Hematopoietic multipotent progenitor cell treated with erythropoietin and hydrocortisone succinate and interleukin-3 and kit ligand, for 4 days (in vitro differentiated cells): ENCODE measurements around the gene NCOR2.

ENCODE experiments used
- DNase-seq: peaks from one replicate; pipeline ENCODE4 v3.0.0-alpha.2; 2015

The NCOR2 gene

GRCh38 chr12:124541322-124541721 lies 26.1 kb downstream of the NCOR2 start:
- DNase-seq: no peak

GRCh38 chr12:124539084-124540041 lies 28.0 kb downstream of the NCOR2 start:
- no peak for DNase-seq

GRCh38 chr12:124538194-124539082 lies 29.0 kb downstream of the NCOR2 start:
- DNase-seq: peak; percentile 83

DNA sequence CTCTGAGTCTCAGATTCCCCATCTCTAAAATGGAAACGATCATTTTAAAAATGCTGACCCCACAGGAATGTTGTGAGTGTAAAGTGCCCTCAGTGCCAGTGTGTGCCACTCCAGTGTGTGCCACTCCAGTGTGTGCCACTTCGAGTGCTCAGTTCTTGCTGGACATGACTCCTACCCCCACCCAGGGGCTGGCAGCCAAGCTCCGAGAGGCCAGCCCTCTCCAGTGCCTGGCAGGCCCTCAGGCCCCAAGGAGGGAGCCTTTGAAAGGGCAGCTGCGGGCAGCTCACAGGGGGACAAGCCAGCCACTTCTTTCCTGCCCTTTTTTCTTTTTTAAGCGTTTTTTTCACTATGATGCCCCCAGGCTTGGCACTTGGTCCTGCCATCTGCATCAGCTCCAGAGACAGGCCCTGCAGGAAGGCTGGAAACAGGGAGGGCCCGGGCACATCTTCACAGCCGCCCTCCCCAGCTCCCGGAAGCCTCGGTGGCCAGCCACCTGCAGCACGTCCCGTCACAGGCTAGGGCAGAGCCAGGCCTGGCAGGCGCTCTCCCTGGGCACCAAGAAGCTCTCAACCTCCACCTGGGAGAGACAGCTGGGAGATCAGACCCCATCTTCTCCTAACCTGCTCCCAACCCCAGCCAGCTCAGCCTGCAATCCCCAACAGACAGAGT lies 29.8 kb downstream of the NCOR2 start:
- no peak for DNase-seq

DNA sequence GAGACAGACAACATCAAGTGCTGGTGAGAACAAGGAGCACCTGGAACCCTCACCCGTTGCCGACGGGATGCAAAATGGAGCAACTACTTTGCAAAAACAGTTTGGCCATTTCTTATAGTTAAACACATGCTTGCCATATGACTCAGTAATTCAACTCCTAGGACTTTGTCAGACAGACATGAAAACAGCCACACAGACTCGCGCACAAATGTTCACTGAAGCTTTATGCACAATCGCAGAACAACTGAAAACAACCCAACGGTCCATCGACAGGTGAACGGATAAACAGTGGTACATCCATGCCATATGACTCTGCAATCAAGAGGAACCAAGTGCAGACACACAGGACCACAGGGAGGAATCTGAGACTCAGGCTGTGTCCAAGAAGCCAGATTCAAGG lies 30.8 kb downstream of the NCOR2 start:
- DNase-seq: no peak

DNA sequence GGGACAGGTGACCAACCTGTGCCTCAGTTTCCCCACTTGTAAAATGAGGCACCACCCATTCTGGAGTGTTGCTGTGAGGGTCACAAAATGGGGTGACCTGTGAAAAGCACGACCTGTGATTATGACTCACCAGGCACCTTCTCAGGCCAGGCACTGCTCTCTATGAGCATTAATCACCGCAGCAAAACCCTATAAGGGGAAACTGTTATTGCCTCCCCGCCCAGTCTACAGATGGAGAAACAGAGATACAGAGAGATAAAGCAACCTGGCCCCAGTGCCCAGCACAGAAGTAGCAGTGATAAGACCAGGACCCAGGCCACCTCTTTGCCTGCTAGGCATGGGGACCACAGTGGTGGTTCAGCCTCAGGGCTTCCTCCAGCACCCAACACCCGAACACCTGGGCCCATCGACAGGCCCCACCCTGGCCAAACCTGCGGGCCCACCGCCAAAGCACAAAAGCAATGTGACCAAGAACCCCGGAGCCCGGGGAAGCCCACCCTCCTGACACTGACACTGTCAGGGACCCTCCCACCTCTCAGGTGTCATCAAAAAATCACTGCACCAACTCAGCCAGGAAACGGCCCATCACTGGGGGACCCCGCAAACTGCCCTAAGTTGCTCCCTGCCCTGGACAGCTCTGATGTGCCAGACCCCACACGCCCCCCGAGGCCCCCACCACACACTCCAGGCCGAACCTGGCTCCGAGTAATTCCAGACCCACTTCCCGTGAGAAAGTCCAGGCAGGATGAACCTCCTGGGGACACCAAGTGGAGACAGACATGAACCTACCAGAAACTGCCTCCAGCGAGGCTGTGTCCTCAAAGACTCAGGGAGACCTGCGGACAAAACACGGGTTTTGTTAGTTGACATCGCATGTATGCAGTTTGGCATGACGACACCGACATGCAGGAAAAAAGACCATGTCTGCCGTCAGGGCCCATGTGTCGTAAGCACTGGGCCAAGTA lies 32.4 kb downstream of the NCOR2 start:
- DNase-seq: no peak

DNA sequence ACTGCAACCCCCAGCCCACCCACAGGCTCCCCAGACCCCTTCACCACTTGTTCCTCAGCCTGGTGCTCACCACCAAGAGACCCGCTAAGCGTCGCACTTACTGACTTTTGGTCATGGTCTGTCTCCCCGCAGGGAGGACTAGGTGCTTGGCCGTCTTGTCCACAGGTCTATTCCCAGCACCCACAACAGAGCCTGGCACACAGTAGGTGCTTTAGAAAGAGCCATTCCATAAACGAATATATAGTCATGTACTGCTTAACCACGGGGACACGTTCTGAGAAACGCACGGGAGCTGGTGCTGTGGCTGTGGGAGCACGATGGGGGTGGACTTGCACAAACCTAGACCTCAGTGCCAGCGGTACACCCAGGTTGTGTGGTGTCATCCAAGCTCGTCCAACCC lies 34.0 kb downstream of the NCOR2 start:
- DNase-seq: no peak

GRCh38 chr12:124532967-124533366 lies 34.4 kb downstream of the NCOR2 start:
- no peak for DNase-seq

DNA sequence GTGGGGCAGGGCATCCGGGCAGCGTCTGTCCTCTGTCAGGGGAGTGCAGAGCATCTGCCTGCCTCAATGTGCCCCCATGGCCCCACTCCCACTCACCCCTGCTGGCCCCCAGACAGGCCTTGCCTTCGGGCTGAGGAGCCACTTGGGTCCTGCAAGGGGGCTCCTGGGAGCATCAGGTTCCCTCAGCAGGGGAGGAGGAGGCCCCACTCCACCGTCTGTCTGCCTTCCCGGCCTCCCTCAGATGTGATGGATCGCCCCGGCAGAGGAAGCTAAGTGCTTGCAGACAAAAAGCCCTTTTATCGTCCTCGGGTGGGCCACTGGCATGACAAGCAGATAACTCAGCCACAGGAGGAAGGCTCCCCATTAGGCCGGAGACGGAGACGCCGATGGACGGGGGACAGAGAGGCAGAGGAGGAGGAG lies 35.1 kb downstream of the NCOR2 start:
- peak; percentile 61 for DNase-seq

GRCh38 chr12:124531906-124532305 lies 35.5 kb downstream of the NCOR2 start:
- no peak for DNase-seq

DNA sequence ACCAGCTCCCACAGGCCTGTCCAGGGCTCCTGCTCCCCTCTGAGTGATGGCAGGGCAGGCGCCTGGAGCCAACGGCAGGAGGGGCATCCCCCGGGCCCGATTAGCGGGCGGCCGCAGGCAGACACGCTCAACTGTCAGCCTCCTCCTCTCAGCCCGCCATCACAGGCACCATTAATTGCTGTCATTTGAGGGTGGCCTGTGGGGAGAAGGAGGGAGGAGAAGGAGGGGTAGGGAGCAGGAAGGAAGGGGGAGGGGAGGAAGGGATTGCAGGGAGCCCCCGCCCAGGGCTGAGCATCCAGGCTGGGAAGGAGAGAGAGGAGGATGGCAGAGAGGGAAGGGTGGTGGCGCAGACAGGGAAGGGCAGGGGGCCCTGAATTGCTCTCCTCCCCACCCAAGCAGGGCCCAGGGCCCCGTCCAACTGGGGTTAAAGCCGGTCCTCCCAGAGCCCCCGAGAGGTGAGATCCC lies 36.1 kb downstream of the NCOR2 start:
- DNase-seq: peak; percentile 62

DNA sequence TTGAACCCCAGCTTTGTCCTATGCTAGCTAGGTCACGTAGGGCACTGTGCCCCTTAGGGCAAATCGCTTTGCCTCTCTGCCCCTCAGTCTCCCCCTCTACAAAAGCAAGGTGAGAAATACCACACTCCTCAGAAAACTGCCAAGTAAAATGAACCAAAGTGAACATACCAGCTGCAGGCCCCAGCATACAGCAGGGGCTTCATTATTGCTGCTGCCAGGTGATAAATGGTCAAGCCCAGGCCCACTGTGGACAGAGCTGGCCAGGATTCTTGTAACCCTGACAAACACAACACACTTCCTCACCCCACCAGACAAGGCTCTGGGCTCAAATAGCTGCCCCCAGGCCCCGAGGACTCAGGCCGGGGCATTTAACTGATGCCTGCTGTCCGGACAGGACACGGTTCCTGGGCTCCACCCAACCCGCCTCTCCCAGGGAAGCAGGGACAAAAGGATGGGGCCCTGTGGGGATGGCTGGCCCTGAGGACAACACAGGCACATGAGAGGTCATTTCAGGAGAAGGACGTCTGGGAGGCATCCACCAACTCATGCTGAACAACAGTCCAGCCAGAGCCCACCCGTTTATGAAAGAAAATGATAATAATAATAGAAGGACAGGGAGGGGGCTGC lies 36.7 kb downstream of the NCOR2 start:
- no peak for DNase-seq

DNA sequence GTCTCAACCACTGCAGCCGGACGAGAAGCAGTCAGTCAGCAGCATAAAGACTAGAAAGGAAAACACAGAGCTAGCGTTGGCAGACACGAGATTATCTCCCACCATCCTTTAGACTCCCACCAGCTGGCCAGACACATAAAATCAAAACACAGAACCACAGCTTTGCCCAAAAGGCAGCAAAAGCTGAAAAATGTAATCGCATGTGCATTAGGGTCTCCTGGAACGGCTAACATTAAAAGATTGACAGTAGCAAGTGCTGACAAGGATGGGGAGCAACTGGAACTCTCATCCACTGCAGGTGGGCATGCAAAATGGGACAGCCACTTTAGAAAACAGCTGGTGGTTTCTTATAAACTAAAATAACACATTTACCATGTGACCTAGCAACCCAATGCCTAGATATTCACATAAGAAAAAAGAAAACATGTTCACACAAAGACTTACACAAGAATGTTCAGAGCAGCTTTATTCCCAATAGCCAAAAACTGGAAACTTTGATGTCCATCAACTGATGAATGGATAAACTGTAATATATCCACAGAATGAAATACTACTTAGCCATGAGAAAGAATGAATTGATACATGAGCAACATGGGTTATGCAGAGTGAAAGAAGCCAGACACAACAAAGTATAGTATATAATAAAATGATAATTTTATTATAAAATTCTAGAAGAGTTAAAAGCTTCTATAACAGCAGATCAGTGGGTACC lies 37.7 kb downstream of the NCOR2 start:
- no peak for DNase-seq

DNA sequence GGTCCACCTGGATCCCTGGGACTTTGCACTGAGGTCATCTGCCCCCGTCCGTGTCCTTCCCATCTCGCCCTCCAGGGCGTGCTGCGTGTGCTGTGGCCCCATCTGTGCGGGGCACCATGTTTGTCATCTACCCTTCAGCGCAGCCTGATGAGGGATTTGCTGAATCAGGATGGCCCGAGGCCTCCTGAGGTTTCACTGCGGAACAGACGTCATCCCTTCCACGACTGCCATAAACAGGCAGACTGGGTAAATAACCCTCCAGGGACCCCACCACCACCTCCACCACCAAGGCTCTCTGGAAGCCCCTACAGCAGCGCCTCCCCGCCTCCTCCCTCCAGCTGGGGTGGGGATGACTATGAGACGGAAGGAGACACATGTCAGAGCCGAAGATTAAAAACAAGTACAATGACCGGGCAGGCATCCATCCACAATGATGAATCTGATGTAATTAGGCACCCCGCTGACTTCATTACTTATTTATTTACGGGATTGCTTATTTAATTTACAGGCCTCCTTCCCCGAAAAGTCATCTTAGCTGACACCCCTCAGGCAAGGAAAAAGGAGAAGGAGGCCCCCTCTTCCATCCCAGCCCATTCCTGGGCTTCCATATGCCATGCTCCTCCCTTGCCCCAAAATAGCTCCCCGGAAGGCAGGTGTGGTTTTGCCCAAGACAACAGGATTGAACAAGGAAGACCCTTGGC lies 39.4 kb downstream of the NCOR2 start:
- DNase-seq: no peak

GRCh38 chr12:124525927-124526692 lies 41.3 kb downstream of the NCOR2 start:
- DNase-seq: no peak

DNA sequence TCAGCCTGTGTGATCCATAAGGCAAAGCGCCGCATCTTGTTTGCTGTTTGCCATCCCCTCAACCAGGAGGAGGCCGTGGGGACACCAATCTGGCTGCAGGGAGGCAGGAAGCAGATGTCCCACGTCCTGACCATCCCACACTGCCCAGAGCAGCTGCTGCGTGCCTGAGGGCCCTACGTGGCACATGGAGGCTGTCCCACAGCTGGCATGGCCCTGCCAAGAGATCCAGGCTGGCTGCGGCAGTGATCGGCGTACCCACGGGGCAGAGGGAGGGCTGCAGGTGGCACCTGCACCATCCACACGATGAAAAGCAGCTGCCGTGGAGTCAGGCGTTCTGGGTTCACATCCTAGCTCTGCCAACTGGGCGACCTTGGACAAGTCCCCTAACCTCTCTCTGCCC lies 42.0 kb downstream of the NCOR2 start:
- no peak for DNase-seq

DNA sequence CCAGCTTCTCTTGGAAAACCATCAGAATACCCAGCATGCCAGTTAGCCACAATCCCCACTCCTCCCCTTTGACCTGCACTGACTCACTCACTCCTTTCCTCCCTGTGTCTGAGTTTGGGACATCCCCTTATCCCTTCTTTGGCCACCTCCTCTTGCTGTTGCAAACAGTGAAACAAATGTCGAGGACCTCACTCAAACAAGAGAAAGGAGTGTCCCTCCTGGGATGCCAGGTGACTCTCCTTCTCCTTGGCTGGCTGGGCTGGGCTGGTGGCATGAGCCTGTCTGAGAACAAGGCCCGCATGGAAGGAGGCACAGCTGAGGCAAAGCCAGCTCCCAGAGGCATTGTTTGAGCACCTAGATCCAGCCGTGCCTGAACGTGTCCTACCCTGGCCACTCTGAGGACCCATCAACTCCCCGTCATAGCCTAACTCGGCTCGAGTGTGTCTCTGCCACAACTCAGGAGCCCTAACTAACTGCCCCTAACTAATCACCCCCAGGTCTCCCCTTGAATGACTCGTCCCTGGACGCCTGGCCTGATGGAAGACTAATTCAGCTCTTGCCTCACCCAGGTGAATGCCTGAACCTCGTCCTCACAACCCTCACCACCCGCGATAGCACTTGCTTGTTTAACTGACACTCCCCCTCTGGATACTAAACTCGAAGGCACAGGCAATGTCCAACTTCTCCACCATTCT lies 43.0 kb downstream of the NCOR2 start:
- no peak for DNase-seq

DNA sequence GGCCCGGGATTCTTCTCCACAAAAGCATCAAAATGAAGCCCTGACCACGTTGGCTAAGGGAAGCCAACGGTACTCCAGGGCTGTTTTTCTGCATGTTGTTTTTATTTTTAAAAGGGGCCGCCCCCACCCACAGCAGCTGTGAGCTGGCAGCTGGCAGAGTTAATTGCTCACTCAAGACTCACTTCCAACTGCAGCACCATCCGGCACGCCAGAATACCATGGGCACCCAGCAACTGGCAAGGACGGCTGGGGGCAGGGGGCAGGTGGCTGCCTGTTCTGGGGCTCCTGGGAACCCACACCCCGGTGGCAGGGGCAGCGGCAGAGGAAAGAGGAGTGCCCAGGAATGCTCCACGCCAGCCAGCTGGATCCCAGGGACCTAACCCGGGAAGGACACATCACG lies 44.3 kb downstream of the NCOR2 start:
- no peak for DNase-seq

GRCh38 chr12:124520907-124521306 lies 46.5 kb downstream of the NCOR2 start:
- DNase-seq: peak; percentile 82
